ENCODE measurements around the gene EGFR.

EGFR gene

DNA sequence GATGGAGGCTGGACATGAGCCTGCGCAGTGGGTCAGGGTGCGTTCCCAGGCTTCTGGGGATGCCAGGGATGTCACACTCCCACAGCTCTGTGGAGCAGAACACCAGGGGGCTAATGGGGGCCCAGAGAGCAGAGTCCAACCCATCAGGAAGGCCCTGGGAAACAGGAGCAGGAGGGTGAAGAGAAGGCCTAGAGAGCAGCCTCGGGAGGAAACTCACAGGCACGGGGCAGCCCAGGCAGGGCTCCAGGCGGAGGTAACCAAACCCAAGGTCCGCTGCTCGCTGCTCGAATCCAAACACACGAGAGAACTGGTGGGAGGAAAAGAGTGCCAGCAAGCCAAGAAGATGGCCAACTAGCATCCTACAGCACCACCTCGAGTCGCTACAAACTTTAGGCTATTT lies 215.6 kb downstream of the EGFR start:
- no peak for DNase-seq

GRCh38 chr7:55235115-55235514 lies 216.3 kb downstream of the EGFR start:
- no peak for DNase-seq

DNA sequence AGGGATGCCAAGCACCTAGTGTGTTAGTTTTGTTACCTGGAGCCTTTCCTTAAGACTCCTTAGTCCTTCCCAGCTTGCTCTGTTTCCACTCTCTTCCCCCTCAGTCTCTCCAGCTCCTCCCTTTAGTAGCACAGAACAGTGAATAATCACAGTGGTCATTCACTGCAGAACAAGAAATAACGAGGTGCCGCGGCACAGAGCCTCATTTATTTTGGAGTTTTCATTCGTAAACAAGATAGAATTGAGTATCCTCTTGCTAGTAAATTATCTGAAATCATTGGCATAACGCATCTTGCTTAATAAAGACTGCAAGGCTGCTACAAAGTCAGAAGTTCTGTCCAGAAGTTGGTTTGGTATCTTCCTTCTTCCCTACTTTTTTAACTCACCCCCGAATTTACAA lies 217.0 kb downstream of the EGFR start:
- DNase-seq = no peak

DNA sequence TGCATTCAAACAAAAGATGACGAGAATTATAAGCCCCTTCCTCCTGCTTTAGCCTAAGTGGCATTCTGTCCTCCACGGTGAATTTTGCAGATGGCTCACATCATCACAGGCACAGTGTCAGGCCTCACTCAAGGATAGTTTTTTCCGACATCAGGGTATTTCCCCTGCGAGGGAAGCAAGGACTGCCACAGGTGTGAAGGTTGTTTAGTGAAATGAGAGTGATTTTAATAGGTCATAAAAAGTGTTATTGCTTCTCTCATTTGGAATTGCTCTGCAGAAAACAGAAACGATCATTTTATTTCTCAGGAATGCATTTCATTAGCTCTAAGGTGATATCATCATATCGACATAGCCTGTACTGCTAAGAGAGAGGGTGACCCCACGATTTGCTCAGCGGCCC lies 217.7 kb downstream of the EGFR start:
- no peak for DNase-seq

GRCh38 chr7:55237156-55237893 lies 218.5 kb downstream of the EGFR start:
- DNase-seq = no peak

GRCh38 chr7:55239406-55239805 lies 220.6 kb downstream of the EGFR start:
- no peak for DNase-seq

GRCh38 chr7:55240418-55241142 lies 221.8 kb downstream of the EGFR start:
- no peak for DNase-seq

DNA sequence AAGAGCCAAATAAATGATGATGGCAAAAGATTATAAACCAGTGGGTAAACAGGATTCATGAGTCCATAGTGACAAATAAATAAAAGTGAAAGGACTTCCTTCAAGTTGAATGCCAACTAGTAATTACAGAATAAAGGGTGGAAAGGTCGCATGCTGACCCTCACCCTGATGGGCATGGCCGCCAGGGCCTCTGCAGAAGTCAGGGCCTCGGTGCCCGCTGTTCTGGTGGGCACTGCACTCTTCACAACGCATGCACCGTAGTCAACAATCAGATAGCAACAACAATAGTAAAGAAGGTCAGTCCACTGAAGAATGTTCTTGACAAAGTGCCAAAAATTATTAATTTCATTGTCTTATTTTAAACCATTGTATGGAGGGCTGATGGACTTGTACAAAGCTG lies 223.1 kb downstream of the EGFR start:
- no peak for DNase-seq

DNA sequence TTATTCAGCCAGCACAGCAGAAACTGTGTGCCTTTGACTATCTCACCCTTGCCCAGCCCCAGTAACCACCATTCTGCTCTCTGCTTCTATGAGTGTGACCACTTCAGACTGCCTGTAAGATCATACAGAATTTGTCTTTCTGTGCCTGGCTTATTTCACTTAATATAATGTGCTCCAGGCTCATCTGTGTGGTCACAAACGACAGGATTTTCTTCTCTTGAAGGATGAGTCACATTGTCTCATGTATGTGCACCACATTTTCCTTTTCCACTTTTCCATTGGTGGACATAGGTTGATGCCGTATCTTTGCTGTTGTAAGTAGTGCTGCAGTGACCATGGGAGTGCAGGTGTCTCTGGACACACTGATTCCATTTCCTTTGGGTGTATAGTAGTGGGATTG lies 223.8 kb downstream of the EGFR start:
- DNase-seq = no peak

DNA sequence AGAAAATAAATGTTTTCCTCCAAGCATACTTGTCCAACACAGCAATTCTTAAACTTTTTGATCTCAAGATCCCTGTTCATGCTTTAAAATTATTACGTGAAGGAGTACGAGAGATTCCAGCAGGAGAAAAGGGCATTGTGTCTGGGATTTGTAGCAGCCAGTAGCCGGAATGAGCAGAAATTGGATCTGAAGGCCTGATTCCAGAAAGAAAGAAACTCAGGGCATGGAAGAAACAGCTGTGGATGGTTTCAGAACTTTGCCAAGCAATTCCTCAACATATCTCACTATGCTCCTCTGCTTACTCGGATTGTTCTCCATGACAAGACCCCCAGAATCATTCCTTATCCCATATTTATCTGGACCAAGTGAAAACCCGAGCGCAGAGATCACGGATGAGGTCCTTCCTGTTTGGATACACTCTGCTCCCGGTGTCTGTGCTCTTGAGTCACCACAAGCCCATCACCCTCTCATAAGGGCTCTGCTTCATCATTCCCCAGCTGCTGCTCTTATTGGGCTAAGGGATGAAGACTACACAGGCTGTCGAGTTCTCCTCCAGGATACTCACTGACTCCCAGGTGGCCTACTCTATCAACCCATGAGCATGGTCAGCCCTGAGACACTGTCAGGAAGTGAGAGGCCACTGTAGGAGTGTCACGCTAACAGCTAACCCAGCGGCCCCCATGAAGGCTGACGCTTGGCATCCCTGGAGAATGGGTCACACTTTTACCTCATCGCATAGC lies 225.4 kb downstream of the EGFR start:
- no peak for DNase-seq

DNA sequence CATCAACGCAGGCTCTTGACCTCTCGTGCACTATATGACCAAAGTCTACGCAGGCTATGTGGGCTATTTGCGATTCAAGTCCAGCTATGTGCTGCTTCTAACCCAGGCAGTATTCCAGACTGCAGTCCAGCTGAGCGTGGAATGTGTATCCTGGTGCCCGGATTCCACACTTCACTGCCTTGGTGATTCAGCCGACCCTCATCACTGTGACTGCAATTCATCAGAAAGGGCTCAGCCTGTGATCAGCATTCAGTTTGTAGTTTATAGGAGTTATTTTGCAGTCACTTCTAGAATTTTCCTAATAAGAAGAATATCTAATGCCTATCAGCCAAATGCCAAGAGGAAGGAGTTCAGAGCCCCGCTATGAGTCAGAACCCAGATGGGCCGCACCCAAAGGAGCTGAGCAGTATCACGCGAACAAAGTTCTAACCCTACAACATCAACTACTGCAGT lies 226.5 kb downstream of the EGFR start:
- no peak for DNase-seq

DNA sequence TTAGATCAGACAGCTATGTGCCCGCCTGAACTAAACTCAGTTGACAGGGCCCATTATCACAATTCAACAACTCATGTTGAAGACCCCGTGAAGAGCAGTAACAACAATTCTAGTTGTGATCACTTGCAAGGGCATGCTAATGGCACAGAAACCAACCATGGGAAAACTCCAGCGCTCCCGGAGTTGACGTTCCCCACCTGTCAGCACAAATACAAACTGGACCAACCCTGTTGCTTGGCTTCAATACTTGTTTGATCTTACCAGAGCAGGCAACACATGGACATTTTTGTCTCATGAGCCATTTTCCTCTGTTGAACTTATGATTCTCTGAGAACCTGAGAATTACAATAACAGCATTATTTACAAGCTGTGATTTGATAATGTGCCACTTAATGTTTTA lies 227.4 kb downstream of the EGFR start:
- no peak for DNase-seq

- no peak for DNase-seq
Measured at GRCh38 chr7:55247428-55247827, 228.6 kb downstream of the EGFR start.

- DNase-seq = no peak
Measured at GRCh38 chr7:55248526-55248925, 229.7 kb downstream of the EGFR start.

DNA sequence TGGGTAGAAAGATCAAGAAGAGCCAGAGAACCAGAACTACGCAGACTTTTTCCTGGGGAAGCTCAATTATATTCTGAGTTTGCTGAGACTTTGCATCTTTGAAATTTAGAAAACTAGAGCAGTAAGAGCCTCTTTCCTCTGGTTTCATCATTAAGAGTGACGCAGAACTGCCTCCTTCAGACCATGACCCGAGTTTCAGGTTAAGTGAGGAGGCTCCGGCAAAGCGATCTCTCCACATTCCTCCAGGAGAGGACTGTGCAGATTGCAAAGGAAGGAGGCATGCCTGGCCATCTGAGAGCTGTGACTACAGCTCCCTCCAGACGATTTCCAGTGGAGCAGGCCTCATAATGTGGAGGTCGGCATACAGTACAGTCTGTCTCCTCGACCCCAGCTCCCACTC lies 230.5 kb downstream of the EGFR start:
- no peak for DNase-seq

GRCh38 chr7:55250313-55250712 lies 231.5 kb downstream of the EGFR start:
- DNase-seq = no peak

DNA sequence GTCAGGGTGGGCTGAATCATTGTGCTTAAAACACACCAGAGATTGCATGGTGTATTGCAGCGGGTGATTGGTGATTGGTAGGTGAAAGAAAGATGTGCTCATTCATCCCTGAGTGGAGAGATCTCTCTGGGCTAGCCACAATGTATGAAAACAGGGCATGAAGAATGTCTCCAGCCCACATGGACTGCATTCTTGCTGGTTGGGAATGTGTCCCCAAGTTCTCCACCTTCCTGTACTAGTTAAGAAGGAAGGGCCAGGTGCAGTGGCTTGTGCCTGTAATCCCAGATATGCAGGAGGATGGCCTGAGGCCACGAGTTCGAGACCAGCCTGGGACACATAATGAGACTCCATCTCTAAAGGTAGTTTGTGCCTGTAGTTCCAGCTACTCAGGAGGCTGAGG lies 232.5 kb downstream of the EGFR start:
- DNase-seq = no peak

- no peak for DNase-seq
Measured at GRCh38 chr7:55251911-55252310, 233.1 kb downstream of the EGFR start.

DNA sequence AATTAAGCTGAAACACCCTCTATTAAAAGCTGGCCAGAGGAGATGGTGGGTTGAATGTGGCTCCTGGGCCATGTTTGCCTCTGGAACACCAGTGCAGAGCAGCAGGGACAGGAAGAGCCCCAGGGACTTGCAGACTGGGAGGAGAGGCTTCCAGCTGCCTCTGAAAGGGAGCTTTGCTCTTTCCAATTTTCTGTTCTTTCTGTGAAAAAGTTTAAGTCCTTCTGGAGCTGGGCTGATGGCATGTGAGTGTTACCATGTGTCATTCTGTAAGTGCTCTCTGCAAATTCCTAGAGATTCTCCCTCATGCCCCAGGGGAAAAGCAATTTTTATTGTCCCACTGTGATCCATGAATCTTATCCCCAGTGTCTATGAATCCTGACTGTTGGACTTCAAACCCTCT lies 233.6 kb downstream of the EGFR start:
- no peak for DNase-seq

- no peak for DNase-seq
Measured at GRCh38 chr7:55253188-55253587, 234.4 kb downstream of the EGFR start.

DNA sequence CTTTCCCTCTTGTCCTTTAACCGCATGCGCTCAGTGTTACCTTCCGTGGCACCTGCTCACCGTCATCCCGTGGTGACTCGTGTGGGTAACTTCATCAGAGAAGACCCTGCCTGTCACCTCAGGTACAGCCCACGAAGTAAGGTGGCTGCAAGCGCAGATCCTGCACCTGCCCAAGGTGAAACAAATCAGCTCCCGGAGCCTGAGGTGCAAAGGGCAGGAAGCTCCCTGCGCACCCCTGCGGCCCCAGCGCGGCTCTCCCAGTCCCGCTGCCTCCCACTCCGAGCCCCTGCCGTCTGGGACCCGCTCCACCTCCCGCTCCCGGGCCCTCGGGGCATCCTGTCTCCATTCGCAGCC lies 235.4 kb downstream of the EGFR start:
- DNase-seq = no peak

DNA sequence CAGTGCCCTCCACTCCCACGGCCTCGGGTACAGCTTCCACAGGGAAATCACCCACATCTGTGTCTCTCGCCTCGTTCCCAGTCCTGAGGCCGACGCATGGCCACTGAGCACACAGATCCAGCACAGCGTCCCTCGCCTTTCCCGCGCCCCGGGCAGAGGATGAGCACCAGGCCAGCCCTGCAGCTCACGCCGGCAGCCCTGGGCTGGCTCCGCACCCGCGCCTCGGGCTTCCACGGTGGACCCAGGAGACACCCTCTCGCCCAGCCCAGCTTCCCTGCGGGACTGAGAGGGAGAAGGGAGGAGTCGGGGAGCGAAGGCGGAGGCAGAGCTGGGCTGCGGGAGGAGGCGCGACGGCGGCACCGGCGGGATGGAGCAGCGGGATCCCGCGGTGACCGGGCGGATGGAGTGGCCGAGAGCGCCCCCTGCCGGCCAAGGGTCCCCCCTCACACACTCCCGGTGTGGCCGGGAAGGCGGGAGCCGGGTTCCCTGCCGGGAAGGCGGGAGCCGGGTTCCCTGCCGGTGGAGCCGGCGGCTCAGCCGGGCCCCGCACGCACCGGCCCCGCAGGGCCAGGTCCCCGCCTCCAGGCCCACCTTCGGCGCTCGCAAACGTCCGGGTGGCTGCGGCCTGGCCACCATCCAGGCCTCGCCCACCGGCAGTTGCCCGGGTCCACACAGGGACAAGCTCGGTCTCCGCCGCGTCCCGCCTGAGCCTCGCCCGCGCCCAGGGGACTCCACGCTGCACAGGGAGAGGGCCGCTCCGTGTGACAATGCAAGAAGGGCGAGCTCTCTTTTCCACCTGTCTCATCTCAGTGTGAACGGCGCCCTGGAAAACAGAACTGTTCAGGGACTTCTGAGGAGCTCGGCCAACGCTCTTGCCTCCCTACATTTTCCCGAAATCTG lies 236.0 kb downstream of the EGFR start:
- peak in 1 of 2 donors; percentile 1 for DNase-seq

Data from bone marrow (tissue), 2 donors.